Neural progenitor cell (in vitro differentiated cells): ENCODE results near the gene TPGS1.

Source experiments
- EZH2 ChIP-seq: fragments of 200-600 bp; sonication (generic); IDR thresholded peaks from 2 replicates; pipeline ENCODE4 v1.6.1; 2017; ENCODE audit warnings: antibody characterized with exemption, mild to moderate bottlenecking, moderate library complexity
- TF ChIP-seq, protein P1 (sequence below): fragments of 200-600 bp; sonication (generic); IDR thresholded peaks from 2 replicates; pipeline ENCODE4 v1.5.1; 2017; ENCODE audit warnings: antibody characterized with exemption, mild to moderate bottlenecking

DNA sequence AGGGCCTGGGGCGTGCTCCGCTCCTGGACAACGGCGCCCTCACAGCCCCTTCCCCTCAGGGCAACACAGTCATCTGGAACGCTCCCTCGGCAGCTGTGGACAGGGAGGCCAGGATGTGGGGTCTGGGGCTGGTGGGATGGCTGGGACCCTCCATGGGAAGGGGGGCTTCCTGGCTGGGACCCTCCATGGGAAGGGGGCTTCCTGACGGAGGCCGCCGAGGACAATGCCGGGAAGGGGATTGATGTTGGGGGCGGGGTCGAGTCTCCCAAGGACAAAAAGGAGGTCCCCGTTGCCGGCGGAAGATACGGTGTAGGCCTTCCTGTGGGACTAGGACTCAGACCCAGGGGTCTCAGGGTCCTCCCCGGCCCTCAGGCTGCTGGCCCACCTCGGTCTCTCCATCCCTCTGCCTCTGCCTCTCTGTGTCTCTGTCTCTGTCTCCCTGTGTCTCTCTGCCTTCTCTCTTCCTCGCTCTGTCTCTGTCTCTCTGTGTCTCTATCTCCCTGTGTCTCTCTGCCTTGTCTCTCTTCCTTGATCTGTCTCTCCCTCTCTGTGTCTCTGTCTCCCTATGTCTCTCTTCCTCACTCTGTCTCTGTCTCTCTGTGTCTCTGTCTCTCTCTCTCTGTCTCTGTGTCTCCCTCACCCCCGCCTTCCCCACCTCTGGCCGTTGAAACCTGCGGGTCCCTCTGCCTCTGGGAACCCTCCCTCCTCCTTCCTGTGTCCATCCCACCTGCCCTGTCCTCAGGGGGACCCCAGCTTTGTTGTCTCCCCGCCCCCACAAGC lies 13.7 kb upstream of the TPGS1 start:
- TF ChIP-seq, protein P1, sequence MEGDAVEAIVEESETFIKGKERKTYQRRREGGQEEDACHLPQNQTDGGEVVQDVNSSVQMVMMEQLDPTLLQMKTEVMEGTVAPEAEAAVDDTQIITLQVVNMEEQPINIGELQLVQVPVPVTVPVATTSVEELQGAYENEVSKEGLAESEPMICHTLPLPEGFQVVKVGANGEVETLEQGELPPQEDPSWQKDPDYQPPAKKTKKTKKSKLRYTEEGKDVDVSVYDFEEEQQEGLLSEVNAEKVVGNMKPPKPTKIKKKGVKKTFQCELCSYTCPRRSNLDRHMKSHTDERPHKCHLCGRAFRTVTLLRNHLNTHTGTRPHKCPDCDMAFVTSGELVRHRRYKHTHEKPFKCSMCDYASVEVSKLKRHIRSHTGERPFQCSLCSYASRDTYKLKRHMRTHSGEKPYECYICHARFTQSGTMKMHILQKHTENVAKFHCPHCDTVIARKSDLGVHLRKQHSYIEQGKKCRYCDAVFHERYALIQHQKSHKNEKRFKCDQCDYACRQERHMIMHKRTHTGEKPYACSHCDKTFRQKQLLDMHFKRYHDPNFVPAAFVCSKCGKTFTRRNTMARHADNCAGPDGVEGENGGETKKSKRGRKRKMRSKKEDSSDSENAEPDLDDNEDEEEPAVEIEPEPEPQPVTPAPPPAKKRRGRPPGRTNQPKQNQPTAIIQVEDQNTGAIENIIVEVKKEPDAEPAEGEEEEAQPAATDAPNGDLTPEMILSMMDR: no peak
- TF ChIP-seq EZH2: no peak
